Measurements from ENCODE around the gene DYNLL1.
"Not testable (repeated sequence)": the region's sequence is repeated elsewhere in the genome, so short reads cannot be mapped to it uniquely, and the experiment has no call there.

Gene DYNLL1

GRCh38 chr12:120497524-120498150 lies 1.7 kb downstream of the DYNLL1 start:
- peak overlapping the region; percentile 91 for H3K4me3 ChIP-seq (ENCODE audit: low read depth, low read length)
- no peak for TF ChIP-seq CTCF (IDR thresholded peaks at IDR 0.05; ENCODE audit: low read depth, low read length)

- TF ChIP-seq CTCF (IDR thresholded peaks at IDR 0.05; ENCODE audit: low read depth, low read length) = no peak
- no peak overlapping the region for H3K4me3 ChIP-seq (ENCODE audit: low read depth, low read length)
These were observed 3.1 kb downstream of the DYNLL1 start for GRCh38 chr12:120498870-120499515.

- H3K4me3 ChIP-seq (ENCODE audit: low read depth, low read length) = no peak overlapping the region
- no peak for TF ChIP-seq CTCF (IDR thresholded peaks at IDR 0.05; ENCODE audit: low read depth, low read length)
These were observed 4.7 kb downstream of the DYNLL1 start for GRCh38 chr12:120500581-120500980.

GRCh38 chr12:120504587-120504986 lies 8.7 kb downstream of the DYNLL1 start:
- no peak overlapping the region for H3K4me3 ChIP-seq (ENCODE audit: low read depth, low read length)
- TF ChIP-seq CTCF (IDR thresholded peaks at IDR 0.05; ENCODE audit: low read depth, low read length) = no peak

- H3K4me3 ChIP-seq (ENCODE audit: low read depth, low read length) = no peak overlapping the region
- TF ChIP-seq CTCF (IDR thresholded peaks at IDR 0.05; ENCODE audit: low read depth, low read length) = no peak
These were observed 12.6 kb downstream of the DYNLL1 start for GRCh38 chr12:120508537-120508936.

- H3K4me3 ChIP-seq (ENCODE audit: low read depth, low read length) = no peak overlapping the region
- TF ChIP-seq CTCF (IDR thresholded peaks at IDR 0.05; ENCODE audit: low read depth, low read length) = no peak
These were observed 18.1 kb downstream of the DYNLL1 start for GRCh38 chr12:120514002-120514401.

- no peak for TF ChIP-seq CTCF (IDR thresholded peaks at IDR 0.05; ENCODE audit: low read depth, low read length)
- H3K4me3 ChIP-seq (ENCODE audit: low read depth, low read length) = no peak overlapping the region
These were observed 19.6 kb downstream of the DYNLL1 start for GRCh38 chr12:120515496-120515895.

- H3K4me3 ChIP-seq (ENCODE audit: low read depth, low read length) = not testable (repeated sequence)
These were observed 23.4 kb downstream of the DYNLL1 start for GRCh38 chr12:120519324-120519723.
